HCT116 (cell line): ENCODE results near the gene HIBADH.

Experiments
- CTCF ChIP-seq, 3 experiments: fragments of 200-600 bp in 1 of 3; sonication (generic) in 1 of 3; IDR thresholded peaks in 2 of 3; conservative IDR thresholded peaks in 1 of 3; 2 replicates each; pipeline ENCODE4 v1.5.1; 2012 to 2017; ENCODE audit warnings: low read depth in 2 of 3, low read length in 2 of 3, antibody characterized with exemption in 1 of 3, borderline replicate concordance in 1 of 3, control low read depth in 1 of 3, mild to moderate bottlenecking in 1 of 3, mixed read lengths in 1 of 3, mixed run types in 1 of 3, moderate library complexity in 1 of 3; ENCODE audit not compliant: insufficient read depth in 1 of 3
- TF ChIP-seq, protein P1 (sequence below): IDR thresholded peaks from 2 replicates; pipeline ENCODE4 v1.6.1; 2011; ENCODE audit warnings: mild to moderate bottlenecking, low read length, moderate library complexity; ENCODE audit not compliant: insufficient replicate concordance; ENCODE audit errors: extremely low read depth

DNA sequence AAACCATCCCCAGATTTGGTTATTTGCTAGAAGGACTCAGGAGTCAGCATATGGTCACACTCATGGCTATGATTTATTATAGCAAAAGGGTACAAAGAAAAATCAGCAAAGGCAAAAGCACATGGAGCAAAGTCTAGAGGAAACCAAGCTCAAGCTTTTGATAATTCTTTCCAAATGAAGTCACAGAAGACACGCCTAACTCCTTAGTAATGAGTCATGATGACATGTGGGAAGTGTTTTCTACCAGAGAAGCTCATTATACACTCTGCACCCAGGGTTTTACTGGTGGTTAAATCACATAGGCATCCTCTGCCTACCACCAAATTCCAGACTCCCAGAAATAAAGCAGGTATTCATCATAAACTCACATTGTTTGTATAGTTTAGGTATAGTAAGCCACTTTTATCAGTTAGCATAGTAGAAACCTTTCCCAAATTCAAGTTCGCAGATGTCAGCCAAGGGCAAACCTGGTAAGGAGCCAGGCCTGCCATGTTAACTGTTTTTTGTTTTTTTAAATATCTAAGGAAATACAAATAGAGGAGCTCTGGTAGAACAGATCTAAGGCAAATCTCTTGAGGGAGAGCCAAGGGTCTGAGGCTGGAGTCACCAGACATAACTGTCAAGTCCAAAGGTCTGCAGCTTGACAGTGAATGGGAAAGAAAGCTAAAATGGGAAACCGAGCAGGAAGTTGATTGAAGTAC, 15.4 kb upstream of the HIBADH start:
- TF ChIP-seq CTCF (IDR thresholded peaks at IDR 0.05 in 2 of 3, conservative IDR thresholded peaks at IDR 0.05 in 1 of 3; ENCODE audit: borderline replicate concordance in 1 of 3, insufficient read depth in 1 of 3, low read depth in 2 of 3, low read length in 2 of 3), result no peak
- TF ChIP-seq, protein P1, sequence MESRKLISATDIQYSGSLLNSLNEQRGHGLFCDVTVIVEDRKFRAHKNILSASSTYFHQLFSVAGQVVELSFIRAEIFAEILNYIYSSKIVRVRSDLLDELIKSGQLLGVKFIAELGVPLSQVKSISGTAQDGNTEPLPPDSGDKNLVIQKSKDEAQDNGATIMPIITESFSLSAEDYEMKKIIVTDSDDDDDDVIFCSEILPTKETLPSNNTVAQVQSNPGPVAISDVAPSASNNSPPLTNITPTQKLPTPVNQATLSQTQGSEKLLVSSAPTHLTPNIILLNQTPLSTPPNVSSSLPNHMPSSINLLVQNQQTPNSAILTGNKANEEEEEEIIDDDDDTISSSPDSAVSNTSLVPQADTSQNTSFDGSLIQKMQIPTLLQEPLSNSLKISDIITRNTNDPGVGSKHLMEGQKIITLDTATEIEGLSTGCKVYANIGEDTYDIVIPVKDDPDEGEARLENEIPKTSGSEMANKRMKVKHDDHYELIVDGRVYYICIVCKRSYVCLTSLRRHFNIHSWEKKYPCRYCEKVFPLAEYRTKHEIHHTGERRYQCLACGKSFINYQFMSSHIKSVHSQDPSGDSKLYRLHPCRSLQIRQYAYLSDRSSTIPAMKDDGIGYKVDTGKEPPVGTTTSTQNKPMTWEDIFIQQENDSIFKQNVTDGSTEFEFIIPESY, result no peak
